Measurements from ENCODE around the gene TSPAN9.

TSPAN9 gene

DNA sequence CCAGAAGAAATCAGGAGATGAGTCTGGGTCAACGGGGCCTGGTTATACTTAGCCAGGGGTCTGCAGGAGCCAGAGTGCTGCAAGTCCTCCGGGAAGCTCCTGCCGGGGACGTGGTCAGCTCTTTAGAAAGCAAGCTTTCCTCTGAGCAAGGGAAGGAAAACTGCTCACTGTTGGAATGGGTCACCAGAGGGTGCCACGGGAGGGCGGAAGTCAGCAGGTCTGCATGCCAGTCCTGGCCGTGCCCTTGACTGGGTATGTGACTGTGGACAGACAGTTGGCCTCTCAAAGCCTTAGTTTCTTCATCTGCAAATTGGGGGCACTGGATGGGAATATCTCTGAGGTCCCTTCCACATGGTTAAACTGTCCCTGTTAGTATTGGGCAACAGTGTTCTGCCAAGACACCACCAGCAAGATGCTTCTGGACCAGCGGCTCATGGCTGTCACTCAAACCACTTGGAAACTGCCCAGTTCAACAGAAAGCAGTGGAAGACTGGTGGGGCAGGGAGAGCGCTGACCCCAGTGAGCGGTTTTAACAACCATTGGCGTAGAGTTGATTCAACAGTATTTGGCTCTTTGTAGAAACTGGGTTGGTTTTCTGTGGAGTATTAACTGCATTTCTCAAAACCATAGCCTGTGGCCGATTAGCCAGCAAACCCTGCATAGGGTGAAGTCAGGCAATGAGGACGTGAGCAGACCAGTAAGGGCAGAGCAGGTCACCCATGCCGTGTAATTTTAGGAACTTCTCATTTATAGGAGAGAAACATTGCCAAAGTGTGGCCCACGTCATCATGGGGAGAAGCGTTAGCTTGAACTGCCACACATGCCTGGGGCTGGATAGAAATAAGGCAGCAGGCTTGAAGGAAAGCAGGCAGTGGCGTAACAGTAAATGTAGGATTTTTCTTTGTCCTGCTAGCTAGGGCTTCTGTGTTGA lies 249.9 kb downstream of the TSPAN9 start:
- DNase-seq = no peak
- Mint-ChIP-seq H3K27me3 (ENCODE audit: low read depth, poor library complexity) (peaks cover 17% of the 10 kb centered on the region), H3K4me1 (peaks cover 7% of the 10 kb centered on the region), H3K36me3 (ENCODE audit: low read depth) (no peaks in the 10 kb centered on the region), H3K27ac (no peak overlapping the region), H3K9me3 (no peaks in the 10 kb centered on the region), H3K4me3 (no peak overlapping the region)
- TF ChIP-seq CTCF (IDR thresholded peaks at IDR 0.05) = no peak

DNA sequence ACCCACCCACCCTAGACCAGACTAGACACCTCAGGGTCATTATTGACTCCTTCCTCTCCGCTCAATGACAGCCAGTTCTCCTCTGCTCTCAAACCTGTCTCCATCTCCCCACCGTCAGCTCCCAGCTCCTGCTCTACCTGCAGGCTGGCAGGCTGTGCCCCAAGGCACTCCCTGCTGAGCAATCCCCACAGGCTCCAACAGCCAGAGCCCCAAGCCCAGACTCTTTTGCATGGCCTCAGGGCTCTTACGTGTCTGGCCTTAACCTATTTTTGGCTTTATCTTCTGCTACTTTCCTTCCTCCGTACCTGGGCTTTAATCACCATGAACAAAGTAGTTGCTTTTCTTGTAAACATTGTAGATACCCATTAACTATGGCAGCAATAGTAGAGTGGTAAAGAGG lies 250.9 kb downstream of the TSPAN9 start:
- TF ChIP-seq CTCF (IDR thresholded peaks at IDR 0.05) = no peak
- DNase-seq = no peak
- H3K4me3 Mint-ChIP-seq = no peak overlapping the region
- no peak overlapping the region for H3K27ac Mint-ChIP-seq
- peaks cover 10% of the 10 kb centered on the region for H3K27me3 Mint-ChIP-seq (ENCODE audit: low read depth, poor library complexity)
- H3K4me1 Mint-ChIP-seq = peaks cover 7% of the 10 kb centered on the region
- H3K9me3 Mint-ChIP-seq = no peaks in the 10 kb centered on the region
- H3K36me3 Mint-ChIP-seq (ENCODE audit: low read depth) = no peaks in the 10 kb centered on the region

- DNase-seq = no peak
- Mint-ChIP-seq H3K4me1 (peaks cover 12% of the 10 kb centered on the region), H3K27ac (no peak overlapping the region), H3K36me3 (ENCODE audit: low read depth) (no peaks in the 10 kb centered on the region), H3K27me3 (ENCODE audit: low read depth, poor library complexity) (peaks cover 8% of the 10 kb centered on the region), H3K9me3 (no peaks in the 10 kb centered on the region), H3K4me3 (no peak overlapping the region)
- TF ChIP-seq CTCF (IDR thresholded peaks at IDR 0.05) = no peak
Measured at GRCh38 chr12:3328571-3328970, 251.4 kb downstream of the TSPAN9 start.

- Mint-ChIP-seq H3K27me3 (ENCODE audit: low read depth, poor library complexity) (peaks cover 8% of the 10 kb centered on the region), H3K36me3 (ENCODE audit: low read depth) (no peaks in the 10 kb centered on the region), H3K4me3 (no peak overlapping the region), H3K9me3 (no peaks in the 10 kb centered on the region), H3K4me1 (peaks cover 20% of the 10 kb centered on the region), H3K27ac (no peak overlapping the region)
- DNase-seq = no peak
- no peak for TF ChIP-seq CTCF (IDR thresholded peaks at IDR 0.05)
Measured at GRCh38 chr12:3329361-3329760, 252.2 kb downstream of the TSPAN9 start.

DNA sequence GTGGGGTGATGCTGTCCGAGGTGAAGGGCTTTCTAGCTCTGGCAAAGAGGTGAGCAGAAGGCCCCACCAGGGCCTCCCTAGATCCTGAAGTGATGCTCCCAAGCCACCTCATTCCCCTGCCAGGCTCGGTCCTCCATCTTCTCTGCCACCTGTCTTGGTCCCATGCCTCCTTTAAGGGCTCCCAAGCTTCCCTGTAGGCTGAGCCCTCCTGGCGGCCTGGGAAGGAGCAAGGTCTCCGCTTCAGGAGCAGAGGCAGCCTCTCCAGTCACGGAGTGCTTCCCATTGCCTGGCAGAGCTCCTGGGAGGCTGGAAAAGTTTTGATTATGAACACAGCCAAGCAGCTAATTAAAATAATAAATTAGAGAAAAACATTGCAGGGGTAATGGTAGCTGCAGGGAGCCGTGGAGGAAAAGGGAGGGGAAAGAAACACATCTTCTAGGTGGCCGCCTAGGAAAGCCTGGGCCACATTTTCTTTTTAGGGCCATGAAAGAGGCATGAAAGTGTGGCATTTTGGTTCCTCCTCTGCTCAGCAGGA lies 253.9 kb downstream of the TSPAN9 start:
- Mint-ChIP-seq H3K36me3 (ENCODE audit: low read depth) (no peaks in the 10 kb centered on the region), H3K4me3 (no peak overlapping the region), H3K27ac (no peak overlapping the region), H3K27me3 (ENCODE audit: low read depth, poor library complexity) (peaks cover 4% of the 10 kb centered on the region), H3K9me3 (no peaks in the 10 kb centered on the region), H3K4me1 (peaks cover 31% of the 10 kb centered on the region)
- TF ChIP-seq CTCF (IDR thresholded peaks at IDR 0.05) = no peak
- DNase-seq = no peak
